Neuronal stem cell (in vitro differentiated cells): Measurements from ENCODE around the gene KRTAP1-1.

Experiments
- DNase-seq: peaks from one replicate; pipeline ENCODE4 v3.0.0-alpha.2; 2013; ENCODE audit warnings: low spot score
- H2AFZ ChIP-seq: one replicate; pipeline ENCODE4 v1.6.1; 2013; ENCODE audit warnings: mild to moderate bottlenecking, low read length, inconsistent platforms
- H2AK5ac ChIP-seq: 2 replicates; pipeline ENCODE4 v1.6.1; 2013; ENCODE audit warnings: low read depth, mild to moderate bottlenecking, inconsistent platforms, low read length, moderate library complexity, mixed read lengths
- H2BK120ac ChIP-seq: 2 replicates; pipeline ENCODE4 v1.6.1; 2013; ENCODE audit warnings: low read depth, mild to moderate bottlenecking, inconsistent platforms, low read length, moderate library complexity, mixed read lengths
- H2BK12ac ChIP-seq: one replicate; pipeline ENCODE4 v1.6.1; 2013; ENCODE audit warnings: low read length, inconsistent platforms
- H2BK15ac ChIP-seq: 2 replicates; pipeline ENCODE4 v1.6.1; 2013; ENCODE audit warnings: mild to moderate bottlenecking, low read length, inconsistent platforms, mixed read lengths
- H2BK5ac ChIP-seq: one replicate; pipeline ENCODE4 v1.6.1; 2013; ENCODE audit warnings: inconsistent platforms, mild to moderate bottlenecking, low read length, moderate library complexity
- H3K14ac ChIP-seq: one replicate; pipeline ENCODE4 v1.6.1; 2013; ENCODE audit warnings: low read length, inconsistent platforms
- H3K18ac ChIP-seq: 2 replicates; pipeline ENCODE4 v1.6.1; 2013; ENCODE audit warnings: low read length, inconsistent platforms
- H3K23ac ChIP-seq: 2 replicates; pipeline ENCODE4 v1.6.1; 2013; ENCODE audit warnings: low read depth, mild to moderate bottlenecking, mixed read lengths, low read length, inconsistent platforms; ENCODE audit not compliant: poor library complexity
- H3K27ac ChIP-seq: replicated peaks from 3 replicates; pipeline ENCODE4 v1.5.1; 2013; ENCODE audit warnings: low read length, inconsistent platforms
- H3K27me3 ChIP-seq, 3 experiments: 2 replicates each; pipeline ENCODE4 v1.6.1; 2013; ENCODE audit warnings: low read length in 3 of 3, mild to moderate bottlenecking in 2 of 3, inconsistent platforms in 1 of 3, low read depth in 1 of 3, mixed read lengths in 1 of 3, moderate library complexity in 1 of 3; ENCODE audit not compliant: control insufficient read depth in 3 of 3, insufficient read depth in 3 of 3
- H3K36me3 ChIP-seq, 2 donors: replicated peaks in 1 of 2; 2 replicates each; pipeline ENCODE4 v1.6.1; 2013; ENCODE audit warnings: low read length in 2 of 2; ENCODE audit not compliant: control insufficient read depth in 2 of 2, insufficient read depth in 2 of 2
- H3K4ac ChIP-seq: 2 replicates; pipeline ENCODE4 v1.6.1; 2013; ENCODE audit warnings: inconsistent platforms, mild to moderate bottlenecking, low read length, moderate library complexity
- H3K4me1 ChIP-seq, 2 donors: 1 replicate in 1 of 2; 2 replicates in 1 of 2; pipeline ENCODE4 v1.6.1; 2013; ENCODE audit warnings: low read length in 2 of 2, low read depth in 1 of 2; ENCODE audit not compliant: control insufficient read depth in 2 of 2, insufficient read depth in 1 of 2
- H3K4me2 ChIP-seq: one replicate; pipeline ENCODE4 v1.6.1; 2013; ENCODE audit warnings: mild to moderate bottlenecking, low read length, inconsistent platforms; ENCODE audit not compliant: insufficient read depth, poor library complexity, severe bottlenecking
- H3K4me3 ChIP-seq, 2 donors: 2 replicates each; pipeline ENCODE4 v1.5.1; 2013; ENCODE audit warnings: low read length in 2 of 2, mild to moderate bottlenecking in 2 of 2, inconsistent platforms in 1 of 2, moderate library complexity in 1 of 2
- H3K79me1 ChIP-seq: one replicate; pipeline ENCODE4 v1.6.1; 2013; ENCODE audit warnings: low read depth, mild to moderate bottlenecking, inconsistent platforms, low read length, moderate library complexity
- H3K9ac ChIP-seq: one replicate; pipeline ENCODE4 v1.6.1; 2013; ENCODE audit warnings: mild to moderate bottlenecking, low read depth, low read length, inconsistent platforms; ENCODE audit not compliant: poor library complexity
- H3K9me3 ChIP-seq, 2 donors: replicated peaks in 1 of 2; 2 replicates each; pipeline versions ENCODE3 to v1.6.1; 2013; ENCODE audit warnings: low read length in 2 of 2, mild to moderate bottlenecking in 2 of 2, inconsistent platforms in 1 of 2, low read depth in 1 of 2, mixed read lengths in 1 of 2, moderate library complexity in 1 of 2; ENCODE audit not compliant: control insufficient read depth in 2 of 2, insufficient read depth in 1 of 2
- H4K8ac ChIP-seq: one replicate; pipeline ENCODE4 v1.6.1; 2013; ENCODE audit warnings: low read depth, mild to moderate bottlenecking, inconsistent platforms, low read length, moderate library complexity
- H4K91ac ChIP-seq: one replicate; pipeline ENCODE4 v1.6.1; 2013; ENCODE audit warnings: low read length, low read depth, mild to moderate bottlenecking, inconsistent platforms; ENCODE audit not compliant: poor library complexity
- WGBS, 2 donors: extraction: QIAGEN DNeasy Blood & Tissue Kit; methylation state at CpG; one replicate each; pipeline ENCODE4 v1.1.7; 2013; ENCODE audit warnings: missing lambda C conversion rate in 2 of 2, mixed read lengths in 1 of 2; ENCODE audit not compliant: insufficient read length in 2 of 2, insufficient replicate concordance in 1 of 2; ENCODE audit errors: extremely low coverage in 2 of 2; 5-methylcytosine and 5-hydroxymethylcytosine counted together

Gene KRTAP1-1

GRCh38 chr17:40995116-40995515 lies 46.1 kb downstream of the KRTAP1-1 start:
- no peak overlapping the region for H3K18ac ChIP-seq
- no peak overlapping the region for H4K91ac ChIP-seq
- H2BK5ac ChIP-seq = no peak overlapping the region
- H2BK120ac ChIP-seq = no peak overlapping the region
- H4K8ac ChIP-seq = no peak overlapping the region
- H3K27me3 ChIP-seq = peaks cover 0 to 3% (median 0%) of the 10 kb centered on the region in 3 experiments
- no peak overlapping the region for H3K4me3 ChIP-seq
- no peaks in the 10 kb centered on the region for H3K9me3 ChIP-seq
- no peak overlapping the region for H3K14ac ChIP-seq
- H3K4me2 ChIP-seq = no peak overlapping the region
- H2AFZ ChIP-seq = no peak overlapping the region
- no CpG with 5 or more reads among the region's 1 CpG for WGBS, 2 donors
- H3K27ac ChIP-seq = no peak overlapping the region
- no peak overlapping the region for H2BK12ac ChIP-seq
- H2BK15ac ChIP-seq = no peak overlapping the region
- no peaks in the 10 kb centered on the region for H3K36me3 ChIP-seq
- H3K23ac ChIP-seq = no peak overlapping the region
- peaks cover 0 to 2% of the 10 kb centered on the region in 2 donors for H3K4me1 ChIP-seq
- H3K4ac ChIP-seq = no peak overlapping the region
- no peak overlapping the region for H3K9ac ChIP-seq
- no peak for DNase-seq
- H2AK5ac ChIP-seq = no peak overlapping the region
- H3K79me1 ChIP-seq = no peaks in the 10 kb centered on the region

- Histone ChIP-seq H2AK5ac (no peak within 1 kb of the TSS), H2BK15ac (no peak within 1 kb of the TSS), H4K91ac (no peak within 1 kb of the TSS), H2BK120ac (no peak within 1 kb of the TSS), H3K4me2 (no peak within 1 kb of the TSS), H3K9me3 (no peaks in the 10 kb centered on the region), H2BK12ac (no peak within 1 kb of the TSS), H3K4ac (no peak within 1 kb of the TSS), H3K18ac (peak within 1 kb of the TSS; percentile 80), H3K23ac (no peak within 1 kb of the TSS), H3K4me3 (no peak within 1 kb of the TSS), H3K4me1 (peaks cover 0 to 2% of the 10 kb centered on the region in 2 donors), H3K27me3 (peaks cover 0 to 3% (median 0%) of the 10 kb centered on the region in 3 experiments), H3K36me3 (no peaks in the 10 kb centered on the region), H2BK5ac (no peak within 1 kb of the TSS), H4K8ac (no peak within 1 kb of the TSS), H3K27ac (no peak within 1 kb of the TSS), H2AFZ (no peak within 1 kb of the TSS), H3K14ac (no peak within 1 kb of the TSS), H3K9ac (no peak within 1 kb of the TSS), H3K79me1 (no peaks in the 10 kb centered on the region)
- DNase-seq = no peak
- WGBS, 2 donors = no CpG with 5 or more reads among the region's 4 CpGs
Measured at GRCh38 chr17:40993839-40994238, 47.4 kb downstream of the KRTAP1-1 start, which contains the start of gene KRTAP3-3. Gene KRTAP3-3, minus strand, starts transcription at chr17:40994164. Its CDS starts 67 bp downstream, at chr17:40994097.

- no peak overlapping the region for H3K14ac ChIP-seq
- no peak overlapping the region for H4K91ac ChIP-seq
- WGBS, 2 donors = no CpG with 5 or more reads among the region's 2 CpGs
Measured at GRCh38 chr17:40993084-40993483, 48.2 kb downstream of the KRTAP1-1 start.

GRCh38 chr17:40992666-40993065 lies 48.6 kb downstream of the KRTAP1-1 start:
- no peak for DNase-seq
- H3K9me3 ChIP-seq = no peaks in the 10 kb centered on the region
- WGBS, 2 donors = no CpG with 5 or more reads among the region's 3 CpGs

More at GRCh38 chr17:40993084-40993483, 48.2 kb downstream of the KRTAP1-1 start:
- H2BK5ac ChIP-seq = no peak overlapping the region
- H2BK15ac ChIP-seq = no peak overlapping the region
- H2AK5ac ChIP-seq = no peak overlapping the region
- no peak overlapping the region for H3K23ac ChIP-seq
- H2BK12ac ChIP-seq = no peak overlapping the region
- no peak overlapping the region for H3K4ac ChIP-seq
- no peak overlapping the region for H2AFZ ChIP-seq
- H3K27ac ChIP-seq = no peak overlapping the region
- H3K4me1 ChIP-seq = peaks cover 0 to 2% of the 10 kb centered on the region in 2 donors
- H2BK120ac ChIP-seq = no peak overlapping the region
- H3K18ac ChIP-seq = no peak overlapping the region
- no peaks in the 10 kb centered on the region for H3K36me3 ChIP-seq
- no peak overlapping the region for H4K8ac ChIP-seq
- H3K79me1 ChIP-seq = no peaks in the 10 kb centered on the region
- peaks cover 0 to 3% (median 0%) of the 10 kb centered on the region in 3 experiments for H3K27me3 ChIP-seq
- no peak overlapping the region for H3K9ac ChIP-seq
- no peaks in the 10 kb centered on the region for H3K9me3 ChIP-seq
- no peak overlapping the region for H3K4me3 ChIP-seq
- no peak overlapping the region for H3K4me2 ChIP-seq
- no peak for DNase-seq

More at GRCh38 chr17:40992666-40993065, 48.6 kb downstream of the KRTAP1-1 start:
- no peak overlapping the region for H2AK5ac ChIP-seq
- H3K4ac ChIP-seq = no peak overlapping the region
- no peak overlapping the region for H3K14ac ChIP-seq
- no peak overlapping the region for H2BK120ac ChIP-seq
- no peak overlapping the region for H2BK12ac ChIP-seq
- H3K4me1 ChIP-seq = peaks cover 0 to 2% of the 10 kb centered on the region in 2 donors
- H3K36me3 ChIP-seq = no peaks in the 10 kb centered on the region
- no peak overlapping the region for H4K8ac ChIP-seq
- H2AFZ ChIP-seq = no peak overlapping the region
- no peak overlapping the region for H3K9ac ChIP-seq
- H2BK5ac ChIP-seq = no peak overlapping the region
- no peak overlapping the region for H4K91ac ChIP-seq
- peaks cover 0 to 3% (median 0%) of the 10 kb centered on the region in 3 experiments for H3K27me3 ChIP-seq
- H3K23ac ChIP-seq = no peak overlapping the region
- no peak overlapping the region for H3K27ac ChIP-seq
- no peaks in the 10 kb centered on the region for H3K79me1 ChIP-seq
- no peak overlapping the region for H3K4me2 ChIP-seq
- no peak overlapping the region for H3K18ac ChIP-seq
- H2BK15ac ChIP-seq = no peak overlapping the region
- H3K4me3 ChIP-seq = no peak overlapping the region
